ENCODE measurements around the gene CYB561. TPM values are rescaled to one million over a fixed set of nuclear protein-coding genes. Genes with fewer than 3 reads are reported as not detected.

The CYB561 gene
- total and polyA plus RNA-seq, 2 donors (not counting 3 experiments of a cell fraction or from before 2014, with no cell fraction given) = 34.9 to 71.1 TPM

GRCh38 chr17:63464691-63465236 is 18.7 kb upstream of the CYB561 start:
- intact Hi-C loops (cut with micrococcal nuclease) = no loop called here
- no TSS peak for BruUV-seq (replicated peaks)
- Histone ChIP-seq H3K27me3 (ENCODE audit: control insufficient read depth in 2 of 2, insufficient read depth in 2 of 2, low read length in 2 of 2) (no peaks in the 10 kb centered on the region), H3K79me2 (ENCODE audit: control insufficient read depth, insufficient read depth, low read length) (no peaks in the 10 kb centered on the region), H3K4me2 (ENCODE audit: insufficient read depth, low read length) (no peak overlapping the region), H3K9me1 (replicated peaks; ENCODE audit: control insufficient read depth, extremely low read depth, insufficient read depth, low read length) (no peaks in the 10 kb centered on the region), H3K4me1 (ENCODE audit: control insufficient read depth, extremely low read depth, insufficient read depth, low read length) (peaks cover 6% of the 10 kb centered on the region), H3K9ac (replicated peaks; ENCODE audit: extremely low read depth, insufficient read depth, low read length) (no peak overlapping the region), H2AFZ (ENCODE audit: low read depth, low read length) (no peak overlapping the region), H3K9me3 (replicated peaks; ENCODE audit: control insufficient read depth, insufficient read depth, low read length) (no peaks in the 10 kb centered on the region), H3K36me3 (ENCODE audit: control insufficient read depth in 2 of 2, extremely low read depth in 1 of 2, insufficient read depth in 2 of 2, low read length in 2 of 2) (no peaks in the 10 kb centered on the region), H3K4me3 (replicated peaks in 1 of 3; ENCODE audit: insufficient read depth in 1 of 3, low read depth in 1 of 3, low read length in 3 of 3) (no peak overlapping the region), H3K27ac (ENCODE audit: insufficient read depth, low read depth, low read length) (no peak overlapping the region), H4K20me1 (replicated peaks; ENCODE audit: control insufficient read depth, extremely low read depth, insufficient read depth, low read length) (no peaks in the 10 kb centered on the region)
- FAIRE-seq (no peak), DNase-seq (ENCODE audit: low read depth, low spot score) (no peak)
- dilution Hi-C loops (cut with MboI; ENCODE audit: extremely low pct_ligation_motif_present, low sequenced_read_pairs) = no loop called here
- POLR2A ChIA-PET = no interaction called here
- CTCF ChIA-PET = no interaction called here
- no peak for TF ChIP-seq GATA2 (IDR thresholded peaks at IDR 0.05; ENCODE audit: insufficient read depth, insufficient read length, low read depth, low read length)
- no peak for TF ChIP-seq MAX (IDR thresholded peaks at IDR 0.05; ENCODE audit: insufficient read depth, insufficient read length)
- no peak for TF ChIP-seq JUN (IDR thresholded peaks at IDR 0.05; ENCODE audit: borderline replicate concordance, insufficient read depth, insufficient read length, low read depth)
- TF ChIP-seq CTCF (IDR thresholded peaks at IDR 0.05; ENCODE audit: extremely low read depth in 1 of 2, insufficient read depth in 1 of 2, low read depth in 1 of 2, low read length in 2 of 2) = no peak

GRCh38 chr17:63463771-63464170 is 17.7 kb upstream of the CYB561 start:
- FAIRE-seq = no peak
- no peak for DNase-seq (ENCODE audit: low read depth, low spot score)
- TF ChIP-seq POLR2AphosphoS5 (IDR thresholded peaks at IDR 0.05; ENCODE audit: insufficient read depth, low read depth, low read length) (no peak), MYC (IDR thresholded peaks at IDR 0.05; ENCODE audit: low read depth, low read length) (no peak), JUN (IDR thresholded peaks at IDR 0.05; ENCODE audit: borderline replicate concordance, insufficient read depth, insufficient read length, low read depth) (no peak), POLR2A (IDR thresholded peaks at IDR 0.05; ENCODE audit: low read depth, low read length) (no peak), CTCF (IDR thresholded peaks at IDR 0.05; ENCODE audit: extremely low read depth in 1 of 2, insufficient read depth in 1 of 2, low read depth in 1 of 2, low read length in 2 of 2) (no peak), FOS (IDR thresholded peaks at IDR 0.05; ENCODE audit: borderline replicate concordance, insufficient read depth, low read length) (no peak), MAX (IDR thresholded peaks at IDR 0.05; ENCODE audit: insufficient read depth, insufficient read length) (no peak), EZH2 (IDR thresholded peaks at IDR 0.05; ENCODE audit: borderline replicate concordance, low read depth, low read length, severe bottlenecking) (no peak), GATA2 (IDR thresholded peaks at IDR 0.05; ENCODE audit: insufficient read depth, insufficient read length, low read depth, low read length) (no peak)
- H3K9ac ChIP-seq (replicated peaks; ENCODE audit: extremely low read depth, insufficient read depth, low read length) = no peak overlapping the region
- no peak overlapping the region for H3K27ac ChIP-seq (ENCODE audit: insufficient read depth, low read depth, low read length)
- H3K9me1 ChIP-seq (replicated peaks; ENCODE audit: control insufficient read depth, extremely low read depth, insufficient read depth, low read length) = no peaks in the 10 kb centered on the region
- H3K36me3 ChIP-seq (ENCODE audit: control insufficient read depth in 2 of 2, extremely low read depth in 1 of 2, insufficient read depth in 2 of 2, low read length in 2 of 2) = no peaks in the 10 kb centered on the region
- H3K79me2 ChIP-seq (ENCODE audit: control insufficient read depth, insufficient read depth, low read length) = no peaks in the 10 kb centered on the region
- ChIA-PET CTCF (interaction anchor here (0.9 kb wide), 1 partner anchor 15 kb away, joined by 3 read pairs; no protein-coding TSS in a partner anchor), POLR2A (no interaction called here)
- H3K27me3 ChIP-seq (ENCODE audit: control insufficient read depth in 2 of 2, insufficient read depth in 2 of 2, low read length in 2 of 2) = no peaks in the 10 kb centered on the region
- peaks cover 6% of the 10 kb centered on the region for H3K4me1 ChIP-seq (ENCODE audit: control insufficient read depth, extremely low read depth, insufficient read depth, low read length)
- H3K4me2 ChIP-seq (ENCODE audit: insufficient read depth, low read length) = no peak overlapping the region
- H2AFZ ChIP-seq (ENCODE audit: low read depth, low read length) = no peak overlapping the region
- H4K20me1 ChIP-seq (replicated peaks; ENCODE audit: control insufficient read depth, extremely low read depth, insufficient read depth, low read length) = no peaks in the 10 kb centered on the region
- no TSS peak for BruUV-seq (replicated peaks)
- dilution Hi-C loops (cut with MboI; ENCODE audit: extremely low pct_ligation_motif_present, low sequenced_read_pairs) (no loop called here), intact Hi-C loops (cut with micrococcal nuclease) (no loop called here)
- no peaks in the 10 kb centered on the region for H3K9me3 ChIP-seq (replicated peaks; ENCODE audit: control insufficient read depth, insufficient read depth, low read length)
- no peak overlapping the region for H3K4me3 ChIP-seq (replicated peaks in 1 of 3; ENCODE audit: insufficient read depth in 1 of 3, low read depth in 1 of 3, low read length in 3 of 3)

All from endothelial cell of umbilical vein (primary cell).